Endothelial cell of umbilical vein (primary cell): ENCODE results near the gene MESP2.

ENCODE experiments used
- CTCF ChIP-seq, 2 donors: IDR thresholded peaks; 1 replicate in 1 of 2; 2 replicates in 1 of 2; pipeline ENCODE4 v1.5.1; 2011; ENCODE audit warnings: low read length in 2 of 2, mild to moderate bottlenecking in 2 of 2, moderate library complexity in 2 of 2, control low read depth in 1 of 2, inconsistent platforms in 1 of 2, low read depth in 1 of 2; ENCODE audit not compliant: insufficient read depth in 1 of 2; ENCODE audit errors: extremely low read depth in 1 of 2
- EZH2 ChIP-seq: IDR thresholded peaks from 2 replicates; pipeline ENCODE4 v1.6.1; 2012; ENCODE audit warnings: borderline replicate concordance, low read depth, mild to moderate bottlenecking, moderate library complexity, low read length, inconsistent platforms; ENCODE audit not compliant: severe bottlenecking
- JUN ChIP-seq: IDR thresholded peaks from 2 replicates; pipeline ENCODE4 v1.6.1; 2011; ENCODE audit warnings: borderline replicate concordance, low read depth; ENCODE audit not compliant: insufficient read length, insufficient read depth
- MAX ChIP-seq: IDR thresholded peaks from 2 replicates; pipeline ENCODE4 v1.6.1; 2011; ENCODE audit not compliant: insufficient read depth, insufficient read length
- POLR2A ChIP-seq: IDR thresholded peaks from 2 replicates; pipeline ENCODE4 v1.6.1; 2012; ENCODE audit warnings: low read depth, mild to moderate bottlenecking, control low read depth, low read length
- POLR2AphosphoS5 ChIP-seq: IDR thresholded peaks from 2 replicates; pipeline ENCODE4 v1.6.1; 2012; ENCODE audit warnings: low read depth, mild to moderate bottlenecking, control low read depth, low read length, moderate library complexity; ENCODE audit not compliant: insufficient read depth

- TF ChIP-seq POLR2AphosphoS5 (no peak), CTCF (IDR thresholded peaks at IDR 0.05; ENCODE audit: extremely low read depth in 1 of 2, insufficient read depth in 1 of 2, low read depth in 1 of 2, low read length in 2 of 2) (no peak), POLR2A (no peak), MAX (no peak), EZH2 (no peak), JUN (no peak)
Measured at GRCh38 chr15:89746386-89746780, 29.7 kb upstream of the MESP2 start.
